Measurements from ENCODE around the gene LLPH. TPM values are rescaled to one million over a fixed set of nuclear protein-coding genes. Genes with fewer than 3 reads are reported as not detected.

LLPH gene
- total RNA-seq, 1 donor from 2014 or later: 10.2 TPM

GRCh38 chr12:66108386-66108785 is 22.2 kb downstream of the LLPH start:
- DNase-seq (ENCODE audit: low spot score in 2 of 2) (no peak), FAIRE-seq (no peak)

GRCh38 chr12:66107451-66107915 is 23.1 kb downstream of the LLPH start:
- no peak for FAIRE-seq
- peak in 1 of 2 donors; percentile 51 for DNase-seq (ENCODE audit: low spot score in 2 of 2)

- FAIRE-seq (no peak), DNase-seq (ENCODE audit: low spot score in 2 of 2) (no peak)
These were observed 27.3 kb downstream of the LLPH start for GRCh38 chr12:66103016-66103913.

- FAIRE-seq (no peak), DNase-seq (ENCODE audit: low spot score in 2 of 2) (no peak)
These were observed 37.8 kb downstream of the LLPH start for GRCh38 chr12:66092559-66093269.

- FAIRE-seq (no peak), DNase-seq (ENCODE audit: low spot score in 2 of 2) (no peak)
These were observed 40.4 kb downstream of the LLPH start for GRCh38 chr12:66090157-66090556.

- DNase-seq (ENCODE audit: low spot score in 2 of 2): peak in 1 of 2 donors; percentile 30
- no peak for FAIRE-seq
These were observed 43.1 kb downstream of the LLPH start for GRCh38 chr12:66087365-66087943.

- FAIRE-seq (no peak), DNase-seq (ENCODE audit: low spot score in 2 of 2) (no peak)
These were observed 44.6 kb downstream of the LLPH start for GRCh38 chr12:66085998-66086397.

GRCh38 chr12:66085213-66085612 is 45.3 kb downstream of the LLPH start:
- FAIRE-seq: no peak
- DNase-seq (ENCODE audit: low spot score in 2 of 2): no peak

- no peak for FAIRE-seq
- no peak for DNase-seq (ENCODE audit: low spot score in 2 of 2)
These were observed 46.8 kb downstream of the LLPH start for GRCh38 chr12:66083766-66084165.

- DNase-seq (ENCODE audit: low spot score in 2 of 2) (no peak), FAIRE-seq (no peak)
These were observed 47.8 kb downstream of the LLPH start for GRCh38 chr12:66082744-66083143.

GRCh38 chr12:66080791-66081190 is 49.8 kb downstream of the LLPH start:
- FAIRE-seq (no peak), DNase-seq (ENCODE audit: low spot score in 2 of 2) (no peak)

- FAIRE-seq (no peak), DNase-seq (ENCODE audit: low spot score in 2 of 2) (no peak)
These were observed 53.0 kb downstream of the LLPH start for GRCh38 chr12:66077542-66077941.

GRCh38 chr12:66074561-66074960 is 56.0 kb downstream of the LLPH start:
- no peak for DNase-seq (ENCODE audit: low spot score in 2 of 2)
- no peak for FAIRE-seq

- DNase-seq (ENCODE audit: low spot score in 2 of 2) (no peak), FAIRE-seq (no peak)
These were observed 58.0 kb downstream of the LLPH start for GRCh38 chr12:66072566-66072965.

- no peak for DNase-seq (ENCODE audit: low spot score in 2 of 2)
- FAIRE-seq: no peak
These were observed 58.4 kb downstream of the LLPH start for GRCh38 chr12:66072135-66072534.

GRCh38 chr12:66071549-66071948 is 59.0 kb downstream of the LLPH start:
- FAIRE-seq (no peak), DNase-seq (ENCODE audit: low spot score in 2 of 2) (no peak)

GRCh38 chr12:66070378-66071120 is 60.0 kb downstream of the LLPH start:
- FAIRE-seq (no peak), DNase-seq (ENCODE audit: low spot score in 2 of 2) (no peak)

- DNase-seq (ENCODE audit: low spot score in 2 of 2): no peak
- no peak for FAIRE-seq
These were observed 63.5 kb downstream of the LLPH start for GRCh38 chr12:66066929-66067523.
